ENCODE results near the gene TNFAIP1. TPM values are rescaled to one million over a fixed set of nuclear protein-coding genes. Genes with fewer than 3 reads are reported as not detected.
A peak's percentile ranks its signal among the peaks of the same experiment; 100 is the strongest.

TNFAIP1 gene
- total RNA-seq, 1 donor from 2014 or later: 18.8 TPM

- no peak overlapping the region for H3K4me3 ChIP-seq (ENCODE audit: low read length in 3 of 3)
- peaks cover 17 to 25% (median 22%) of the 10 kb centered on the region in 3 donors for H3K4me1 ChIP-seq (ENCODE audit: control insufficient read depth in 3 of 3, insufficient read depth in 3 of 3, low read length in 3 of 3)
- no peak overlapping the region for H3K27ac ChIP-seq (ENCODE audit: low read depth, low read length)
- no peaks in the 10 kb centered on the region for H3K9me3 ChIP-seq (ENCODE audit: control insufficient read depth in 3 of 3, low read length in 3 of 3)
- H3K36me3 ChIP-seq (ENCODE audit: control insufficient read depth in 3 of 3, insufficient read depth in 3 of 3, low read length in 3 of 3): peaks cover 1 to 6% (median 4%) of the 10 kb centered on the region in 3 donors
- H3K27me3 ChIP-seq (ENCODE audit: control insufficient read depth in 3 of 3, insufficient read depth in 3 of 3, low read length in 3 of 3): peaks cover 0 to 15% (median 7%) of the 10 kb centered on the region in 3 donors
- no peak overlapping the region for H3K9ac ChIP-seq (ENCODE audit: low read depth in 1 of 3, low read length in 3 of 3)
These were observed 34.1 kb downstream of the TNFAIP1 start for GRCh38 chr17:28369684-28370034.

GRCh38 chr17:28370035-28370743, 34.6 kb downstream of the TNFAIP1 start, which contains the start of gene VTN:
Gene VTN (minus strand): TSS chr17:28370307. CDS start chr17:28370203, 104 bp downstream.
- H3K9me3 ChIP-seq (ENCODE audit: control insufficient read depth in 3 of 3, low read length in 3 of 3): no peaks in the 10 kb centered on the region
- H3K4me1 ChIP-seq (ENCODE audit: control insufficient read depth in 3 of 3, insufficient read depth in 3 of 3, low read length in 3 of 3): peaks cover 17 to 25% (median 22%) of the 10 kb centered on the region in 3 donors
- H3K36me3 ChIP-seq (ENCODE audit: control insufficient read depth in 3 of 3, insufficient read depth in 3 of 3, low read length in 3 of 3): peaks cover 1 to 4% (median 3%) of the 10 kb centered on the region in 3 donors
- H3K4me3 ChIP-seq (ENCODE audit: low read length in 3 of 3): peak within 1 kb of the TSS; percentile 37 to 63 (median 38)
- H3K27me3 ChIP-seq (ENCODE audit: control insufficient read depth in 3 of 3, insufficient read depth in 3 of 3, low read length in 3 of 3): peaks cover 0 to 15% (median 7%) of the 10 kb centered on the region in 3 donors
- peak within 1 kb of the TSS; percentile 57 for H3K27ac ChIP-seq (ENCODE audit: low read depth, low read length)
- peak within 1 kb of the TSS in 1 of 3 donors; percentile 75 for H3K9ac ChIP-seq (ENCODE audit: low read depth in 1 of 3, low read length in 3 of 3)

- H3K27me3 ChIP-seq (ENCODE audit: control insufficient read depth in 3 of 3, insufficient read depth in 3 of 3, low read length in 3 of 3): peaks cover 0 to 15% (median 7%) of the 10 kb centered on the region in 3 donors
- peak overlapping the region; percentile 57 for H3K27ac ChIP-seq (ENCODE audit: low read depth, low read length)
- H3K9me3 ChIP-seq (ENCODE audit: control insufficient read depth in 3 of 3, low read length in 3 of 3): no peaks in the 10 kb centered on the region
- peaks cover 0 to 4% (median 1%) of the 10 kb centered on the region in 3 donors for H3K36me3 ChIP-seq (ENCODE audit: control insufficient read depth in 3 of 3, insufficient read depth in 3 of 3, low read length in 3 of 3)
- H3K4me1 ChIP-seq (ENCODE audit: control insufficient read depth in 3 of 3, insufficient read depth in 3 of 3, low read length in 3 of 3): peaks cover 17 to 25% (median 22%) of the 10 kb centered on the region in 3 donors
- peak overlapping the region in 1 of 3 donors; percentile 38 for H3K4me3 ChIP-seq (ENCODE audit: low read length in 3 of 3)
- H3K9ac ChIP-seq (ENCODE audit: low read depth in 1 of 3, low read length in 3 of 3): no peak overlapping the region
These were observed 35.2 kb downstream of the TNFAIP1 start for GRCh38 chr17:28370744-28371103.

GRCh38 chr17:28371245-28372202, 36.0 kb downstream of the TNFAIP1 start, which contains the start of gene SARM1:
Gene SARM1 (plus strand): TSS chr17:28371694. CDS start chr17:28372033, 339 bp downstream.
- peaks cover 0 to 15% (median 7%) of the 10 kb centered on the region in 3 donors for H3K27me3 ChIP-seq (ENCODE audit: control insufficient read depth in 3 of 3, insufficient read depth in 3 of 3, low read length in 3 of 3)
- H3K36me3 ChIP-seq (ENCODE audit: control insufficient read depth in 3 of 3, insufficient read depth in 3 of 3, low read length in 3 of 3): peaks cover 0 to 4% (median 1%) of the 10 kb centered on the region in 3 donors
- H3K4me1 ChIP-seq (ENCODE audit: control insufficient read depth in 3 of 3, insufficient read depth in 3 of 3, low read length in 3 of 3): peaks cover 17 to 25% (median 22%) of the 10 kb centered on the region in 3 donors
- peak within 1 kb of the TSS; percentile 57 for H3K27ac ChIP-seq (ENCODE audit: low read depth, low read length)
- H3K9ac ChIP-seq (ENCODE audit: low read depth in 1 of 3, low read length in 3 of 3): peak within 1 kb of the TSS; percentile 38 to 75 (median 43)
- H3K4me3 ChIP-seq (ENCODE audit: low read length in 3 of 3): peak within 1 kb of the TSS; percentile 65 to 77 (median 71)
- no peaks in the 10 kb centered on the region for H3K9me3 ChIP-seq (ENCODE audit: control insufficient read depth in 3 of 3, low read length in 3 of 3)

- H3K9ac ChIP-seq (ENCODE audit: low read depth in 1 of 3, low read length in 3 of 3): peak overlapping the region; percentile 38 to 75 (median 43)
- peaks cover 17 to 25% (median 22%) of the 10 kb centered on the region in 3 donors for H3K4me1 ChIP-seq (ENCODE audit: control insufficient read depth in 3 of 3, insufficient read depth in 3 of 3, low read length in 3 of 3)
- no peak overlapping the region for H3K27ac ChIP-seq (ENCODE audit: low read depth, low read length)
- H3K4me3 ChIP-seq (ENCODE audit: low read length in 3 of 3): peak overlapping the region; percentile 59 to 77 (median 65)
- H3K36me3 ChIP-seq (ENCODE audit: control insufficient read depth in 3 of 3, insufficient read depth in 3 of 3, low read length in 3 of 3): peaks cover 0 to 2% (median under 1%) of the 10 kb centered on the region in 3 donors
- H3K9me3 ChIP-seq (ENCODE audit: control insufficient read depth in 3 of 3, low read length in 3 of 3): no peaks in the 10 kb centered on the region
- H3K27me3 ChIP-seq (ENCODE audit: control insufficient read depth in 3 of 3, insufficient read depth in 3 of 3, low read length in 3 of 3): peaks cover 0 to 15% (median 7%) of the 10 kb centered on the region in 3 donors
These were observed 36.8 kb downstream of the TNFAIP1 start for GRCh38 chr17:28372203-28372944.

GRCh38 chr17:28372945-28373274, 37.3 kb downstream of the TNFAIP1 start:
- Histone ChIP-seq H3K4me3 (ENCODE audit: low read length in 3 of 3) (peak overlapping the region; percentile 2 to 65 (median 59)), H3K27me3 (ENCODE audit: control insufficient read depth in 3 of 3, insufficient read depth in 3 of 3, low read length in 3 of 3) (peaks cover 0 to 15% (median 7%) of the 10 kb centered on the region in 3 donors), H3K36me3 (ENCODE audit: control insufficient read depth in 3 of 3, insufficient read depth in 3 of 3, low read length in 3 of 3) (no peaks in the 10 kb centered on the region), H3K4me1 (ENCODE audit: control insufficient read depth in 3 of 3, insufficient read depth in 3 of 3, low read length in 3 of 3) (peaks cover 17 to 25% (median 22%) of the 10 kb centered on the region in 3 donors), H3K27ac (ENCODE audit: low read depth, low read length) (no peak overlapping the region), H3K9me3 (ENCODE audit: control insufficient read depth in 3 of 3, low read length in 3 of 3) (no peaks in the 10 kb centered on the region), H3K9ac (ENCODE audit: low read depth in 1 of 3, low read length in 3 of 3) (peak overlapping the region in 1 of 3 donors; percentile 43)

- Histone ChIP-seq H3K4me3 (ENCODE audit: low read length in 3 of 3) (no peak overlapping the region), H3K27me3 (ENCODE audit: control insufficient read depth in 3 of 3, insufficient read depth in 3 of 3, low read length in 3 of 3) (peaks cover 7 to 10% (median 9%) of the 10 kb centered on the region in 3 donors), H3K27ac (ENCODE audit: low read depth, low read length) (no peak overlapping the region), H3K4me1 (ENCODE audit: control insufficient read depth in 3 of 3, insufficient read depth in 3 of 3, low read length in 3 of 3) (peaks cover 4 to 9% (median 6%) of the 10 kb centered on the region in 3 donors), H3K36me3 (ENCODE audit: control insufficient read depth in 3 of 3, insufficient read depth in 3 of 3, low read length in 3 of 3) (no peaks in the 10 kb centered on the region), H3K9ac (ENCODE audit: low read depth in 1 of 3, low read length in 3 of 3) (no peak overlapping the region), H3K9me3 (ENCODE audit: control insufficient read depth in 3 of 3, low read length in 3 of 3) (no peaks in the 10 kb centered on the region)
These were observed 44.5 kb downstream of the TNFAIP1 start for GRCh38 chr17:28379814-28380801.

- H3K4me3 ChIP-seq (ENCODE audit: low read length in 3 of 3): peak overlapping the region in 1 of 3 donors; percentile 29
- H3K27ac ChIP-seq (ENCODE audit: low read depth, low read length): no peak overlapping the region
- H3K9me3 ChIP-seq (ENCODE audit: control insufficient read depth in 3 of 3, low read length in 3 of 3): no peaks in the 10 kb centered on the region
- H3K4me1 ChIP-seq (ENCODE audit: control insufficient read depth in 3 of 3, insufficient read depth in 3 of 3, low read length in 3 of 3): peaks cover 4 to 9% (median 6%) of the 10 kb centered on the region in 3 donors
- H3K9ac ChIP-seq (ENCODE audit: low read depth in 1 of 3, low read length in 3 of 3): no peak overlapping the region
- H3K27me3 ChIP-seq (ENCODE audit: control insufficient read depth in 3 of 3, insufficient read depth in 3 of 3, low read length in 3 of 3): peaks cover 7 to 10% (median 9%) of the 10 kb centered on the region in 3 donors
- no peaks in the 10 kb centered on the region for H3K36me3 ChIP-seq (ENCODE audit: control insufficient read depth in 3 of 3, insufficient read depth in 3 of 3, low read length in 3 of 3)
These were observed 45.7 kb downstream of the TNFAIP1 start for GRCh38 chr17:28381141-28381825.
